Astrocyte of the spinal cord (primary cell): ENCODE measurements around the gene PLK1.

Source experiments
- DNase-seq: peaks from one replicate; pipeline ENCODE4 v3.0.0; 2011; ENCODE audit warnings: low read depth, low spot score
- H3K4me3 ChIP-seq: 2 replicates; pipeline ENCODE4 v1.5.1; 2011; ENCODE audit warnings: low read depth, mild to moderate bottlenecking, low read length, moderate library complexity
- CTCF ChIP-seq: IDR thresholded peaks from 2 replicates; pipeline ENCODE4 v1.5.1; 2012; ENCODE audit warnings: low read depth, mild to moderate bottlenecking, low read length, inconsistent platforms
- in situ Hi-C: cut with HindIII; loops from 2 replicates; pipeline ENCODE4 v1.10.0; 2017; ENCODE audit warnings: low sequenced_read_pairs

PLK1 gene

DNA sequence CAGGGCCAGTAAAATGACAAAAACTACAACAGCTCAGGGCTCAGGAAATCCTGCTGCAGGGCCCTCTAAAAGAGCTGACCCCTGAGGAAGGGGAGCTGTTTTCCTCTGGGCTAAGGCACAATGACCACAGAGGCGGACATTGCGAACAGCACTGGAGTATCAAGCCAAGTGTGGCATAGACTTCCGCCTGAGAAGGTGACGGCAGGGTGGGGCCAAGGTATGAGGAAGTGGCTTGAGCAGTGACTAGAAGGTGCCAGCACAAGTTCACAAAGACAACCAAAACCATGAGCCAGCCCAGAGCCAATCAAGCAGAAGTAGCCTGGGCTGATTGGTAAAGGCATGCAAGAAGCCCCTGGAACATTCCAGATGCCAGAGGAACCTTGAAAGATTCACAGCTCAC is 20.4 kb downstream of the PLK1 start:
- in situ Hi-C loops = no loop called here
- no peak for DNase-seq
- no peak for TF ChIP-seq CTCF
- no peak overlapping the region for H3K4me3 ChIP-seq

GRCh38 chr16:23700093-23700492 is 21.4 kb downstream of the PLK1 start:
- TF ChIP-seq CTCF = no peak
- no peak for DNase-seq
- H3K4me3 ChIP-seq = no peak overlapping the region
- in situ Hi-C loops = no loop called here

DNA sequence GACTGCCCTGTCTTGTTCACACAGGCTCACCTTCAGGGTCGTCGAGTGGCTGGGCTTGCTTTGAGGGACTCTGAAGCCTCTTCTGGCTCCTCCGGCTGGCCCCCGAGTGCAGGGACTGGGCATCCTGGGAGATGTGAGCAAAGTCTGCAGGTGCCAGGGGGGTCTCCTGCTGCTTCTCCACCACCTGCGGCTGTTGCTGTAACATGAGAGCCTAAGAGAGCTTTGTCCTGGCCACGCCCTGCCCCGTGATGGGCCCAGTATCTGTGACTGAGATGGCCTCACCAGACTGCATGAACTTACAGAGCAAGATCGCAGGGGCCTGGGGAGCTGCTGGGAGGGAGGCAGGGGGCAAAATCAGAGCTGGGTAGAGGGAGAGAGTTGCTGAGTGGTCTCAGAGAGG is 21.8 kb downstream of the PLK1 start:
- in situ Hi-C loops = no loop called here
- TF ChIP-seq CTCF = no peak
- H3K4me3 ChIP-seq = no peak overlapping the region
- no peak for DNase-seq

DNA sequence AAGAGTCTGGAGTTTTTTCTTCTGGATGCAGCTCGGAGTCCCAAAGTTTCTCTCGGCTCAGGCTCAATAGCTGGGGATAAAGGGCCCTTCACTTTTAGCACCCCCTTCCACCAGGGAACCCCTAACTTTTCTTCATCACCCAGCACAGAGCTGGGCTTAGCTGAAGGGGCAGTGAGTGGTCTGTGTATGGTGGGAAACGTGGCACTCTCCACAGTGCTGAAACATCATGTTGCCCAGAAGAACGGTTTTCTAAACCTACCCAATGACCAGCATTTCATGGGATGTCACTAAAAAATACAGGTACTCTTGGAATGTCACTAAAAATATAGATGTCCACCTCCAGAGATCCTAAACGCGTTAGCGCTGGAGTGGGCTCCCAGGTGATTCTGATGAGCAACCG is 22.4 kb downstream of the PLK1 start:
- no peak overlapping the region for H3K4me3 ChIP-seq
- no peak for TF ChIP-seq CTCF
- DNase-seq = no peak
- in situ Hi-C loops = no loop called here

- DNase-seq = no peak
- TF ChIP-seq CTCF = no peak
- no peak overlapping the region for H3K4me3 ChIP-seq
- in situ Hi-C loops = no loop called here
Measured at GRCh38 chr16:23702951-23703350, 24.3 kb downstream of the PLK1 start.

DNA sequence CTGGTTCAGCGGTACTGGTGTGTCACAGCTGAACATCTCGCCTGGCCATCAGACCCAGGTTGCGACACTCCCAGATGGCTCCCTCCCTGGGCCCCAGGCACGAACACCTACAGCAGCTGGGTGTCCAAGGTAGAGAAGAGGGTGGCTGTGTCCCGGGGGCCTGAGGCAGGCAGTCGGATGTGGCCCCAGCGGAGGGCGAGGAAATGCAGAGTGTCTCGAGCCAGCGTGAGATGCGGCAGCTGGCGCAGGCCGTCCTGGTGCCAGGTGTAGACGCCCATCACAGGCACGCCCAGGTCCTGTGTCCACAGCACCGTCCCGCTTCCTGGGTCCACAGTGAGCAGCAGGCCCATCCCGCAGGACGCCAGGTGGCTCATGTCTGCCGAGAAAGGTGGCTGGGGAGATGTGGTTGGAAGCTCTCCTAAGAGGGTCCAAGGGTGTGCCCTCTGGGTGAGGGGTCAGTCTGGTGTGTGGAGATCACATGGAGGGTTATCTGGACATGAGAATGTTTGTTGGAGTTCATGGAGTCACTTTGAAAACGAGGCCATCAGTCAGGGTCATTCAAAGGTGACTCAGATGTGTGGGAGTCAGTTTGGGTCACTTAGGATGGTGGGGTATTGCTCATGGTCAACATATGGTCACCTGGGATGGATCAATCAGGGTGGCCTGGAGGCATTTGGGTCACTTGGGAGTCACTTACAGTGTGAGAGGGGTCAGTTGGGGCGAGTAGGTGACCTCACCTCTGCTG is 26.3 kb downstream of the PLK1 start:
- in situ Hi-C loops = no loop called here
- TF ChIP-seq CTCF = no peak
- no peak overlapping the region for H3K4me3 ChIP-seq
- DNase-seq = no peak
